Ectodermal cell (in vitro differentiated cells): ENCODE data around the gene RNF25.

Experiments
- H3K27ac ChIP-seq: 2 replicates; pipeline ENCODE4 v1.7.0; 2013; ENCODE audit warnings: mild to moderate bottlenecking, low read depth, low read length; ENCODE audit not compliant: insufficient read depth, poor library complexity, severe bottlenecking
- H3K27me3 ChIP-seq: 2 replicates; pipeline ENCODE4 v1.7.0; 2013; ENCODE audit warnings: mild to moderate bottlenecking, low read length; ENCODE audit not compliant: insufficient read depth, control insufficient read depth, poor library complexity, severe bottlenecking
- H3K36me3 ChIP-seq: one replicate; pipeline ENCODE4 v1.7.0; 2013; ENCODE audit warnings: low read length; ENCODE audit not compliant: control insufficient read depth, insufficient read depth
- H3K4me1 ChIP-seq: one replicate; pipeline ENCODE4 v1.7.0; 2013; ENCODE audit warnings: low read length; ENCODE audit not compliant: control insufficient read depth, insufficient read depth
- H3K4me3 ChIP-seq: 2 replicates; pipeline ENCODE4 v1.7.0; 2013; ENCODE audit warnings: low read depth, low read length, control low read depth; ENCODE audit not compliant: insufficient read depth
- H3K9me3 ChIP-seq: 2 replicates; pipeline ENCODE4 v1.7.0; 2013; ENCODE audit warnings: mild to moderate bottlenecking, low read length, moderate library complexity; ENCODE audit not compliant: control insufficient read depth
- WGBS, 2 experiments: methylation state at CpG; one replicate each; pipeline ENCODE4 v1.1.7; 2013; ENCODE audit warnings: missing lambda C conversion rate in 2 of 2; 5-methylcytosine and 5-hydroxymethylcytosine counted together

Gene RNF25

DNA sequence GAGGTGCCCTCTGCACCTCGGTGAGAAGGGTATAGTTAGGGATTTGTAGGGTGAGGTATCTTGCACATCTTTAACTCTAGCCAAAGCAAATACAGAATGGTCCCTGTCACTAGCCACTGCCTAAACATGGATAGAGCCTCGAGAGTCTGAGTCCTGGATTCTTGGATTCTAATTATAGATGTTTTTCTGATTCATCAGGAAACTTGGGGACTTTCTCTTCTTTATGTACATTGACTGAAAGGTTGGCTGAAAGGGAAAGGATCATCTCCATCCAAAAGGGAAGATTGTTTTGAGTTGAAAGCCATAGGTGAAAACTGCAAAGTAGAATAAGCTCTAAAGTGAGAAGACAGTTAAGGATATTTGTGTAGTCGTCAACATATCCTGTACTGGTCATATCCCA lies 8.3 kb upstream of the RNF25 start:
- peaks cover 12% of the 10 kb centered on the region for H3K36me3 ChIP-seq
- no peak overlapping the region for H3K27ac ChIP-seq
- H3K27me3 ChIP-seq = no peaks in the 10 kb centered on the region
- 96 to 100% methylated on average over 3 of the region's 3 CpGs for WGBS, 2 experiments
- H3K4me1 ChIP-seq = no peaks in the 10 kb centered on the region
- H3K4me3 ChIP-seq = no peak overlapping the region
- no peaks in the 10 kb centered on the region for H3K9me3 ChIP-seq

GRCh38 chr2:218679119-218679518 lies 7.3 kb upstream of the RNF25 start:
- H3K27ac ChIP-seq = no peak overlapping the region
- no peaks in the 10 kb centered on the region for H3K4me1 ChIP-seq
- 91 to 94% methylated on average over 4 of the region's 4 CpGs for WGBS, 2 experiments
- no peaks in the 10 kb centered on the region for H3K27me3 ChIP-seq
- H3K4me3 ChIP-seq = no peak overlapping the region
- no peaks in the 10 kb centered on the region for H3K9me3 ChIP-seq
- peaks cover 5% of the 10 kb centered on the region for H3K36me3 ChIP-seq

GRCh38 chr2:218671097-218671653 lies 627 bp downstream of the RNF25 start:
- Histone ChIP-seq H3K27ac (peak overlapping the region; percentile 63), H3K4me1 (peaks cover 3% of the 10 kb centered on the region), H3K27me3 (no peaks in the 10 kb centered on the region), H3K36me3 (peaks cover 8% of the 10 kb centered on the region), H3K9me3 (no peaks in the 10 kb centered on the region), H3K4me3 (peak overlapping the region; percentile 90)
- WGBS, 2 experiments = 46 to 48% methylated on average over 12 of the region's 12 CpGs

- Histone ChIP-seq H3K27me3 (no peaks in the 10 kb centered on the region), H3K36me3 (peaks cover 40% of the 10 kb centered on the region), H3K4me3 (no peak overlapping the region), H3K4me1 (peaks cover 4% of the 10 kb centered on the region), H3K9me3 (no peaks in the 10 kb centered on the region), H3K27ac (no peak overlapping the region)
- WGBS, 2 experiments = 95 to 97% methylated on average over 7 of the region's 7 CpGs
Measured at GRCh38 chr2:218664653-218665052, 7.1 kb downstream of the RNF25 start.

DNA sequence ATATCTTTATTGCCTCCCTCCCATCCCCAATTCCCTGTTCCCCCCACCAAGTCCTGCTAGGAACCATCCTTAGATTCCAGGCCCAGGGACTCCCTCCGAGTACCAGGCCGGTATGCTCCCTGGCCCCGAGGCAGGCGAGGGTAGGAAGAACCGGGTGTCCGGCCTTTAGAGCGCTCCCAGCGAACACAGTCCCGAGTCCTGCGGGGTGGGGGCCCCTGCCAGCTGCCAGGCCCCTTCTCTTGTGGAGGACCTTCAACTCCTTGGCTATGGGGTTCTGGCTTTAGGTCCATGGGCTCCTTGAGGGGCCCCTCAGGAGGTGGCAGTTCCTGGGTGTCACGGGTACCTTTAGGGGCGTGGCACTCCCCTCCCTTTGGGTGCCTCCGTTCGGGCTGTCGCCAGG lies 7.9 kb downstream of the RNF25 start:
- no peaks in the 10 kb centered on the region for H3K9me3 ChIP-seq
- peaks cover 4% of the 10 kb centered on the region for H3K4me1 ChIP-seq
- 94 to 95% methylated on average over 15 of the region's 15 CpGs for WGBS, 2 experiments
- no peak overlapping the region for H3K4me3 ChIP-seq
- no peak overlapping the region for H3K27ac ChIP-seq
- peaks cover 40% of the 10 kb centered on the region for H3K36me3 ChIP-seq
- no peaks in the 10 kb centered on the region for H3K27me3 ChIP-seq

- Histone ChIP-seq H3K9me3 (no peaks in the 10 kb centered on the region), H3K4me1 (peaks cover 4% of the 10 kb centered on the region), H3K36me3 (peaks cover 40% of the 10 kb centered on the region), H3K27me3 (no peaks in the 10 kb centered on the region), H3K4me3 (no peak overlapping the region), H3K27ac (no peak overlapping the region)
- 94 to 97% methylated on average over 10 of the region's 10 CpGs for WGBS, 2 experiments
Measured at GRCh38 chr2:218662827-218663226, 9.0 kb downstream of the RNF25 start.

DNA sequence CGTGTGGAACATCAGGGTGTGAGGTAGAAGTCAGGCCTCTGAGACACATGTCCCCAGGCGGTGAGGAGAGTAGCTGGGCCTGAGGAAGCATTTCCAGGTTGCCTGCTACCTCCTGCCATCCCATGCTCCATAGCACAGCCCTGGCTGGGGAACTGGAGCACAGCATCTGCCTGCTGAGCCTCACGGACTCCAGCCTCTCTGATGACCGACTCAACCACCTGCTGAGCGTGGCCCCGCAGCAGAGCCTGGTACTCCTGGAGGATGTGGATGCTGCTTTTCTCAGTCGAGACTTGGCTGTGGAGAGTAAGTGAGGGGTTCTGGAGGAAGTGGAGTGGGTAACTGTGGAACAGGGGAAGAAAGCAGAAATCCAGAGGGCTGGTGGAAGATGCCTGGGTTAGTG lies 9.4 kb downstream of the RNF25 start:
- Histone ChIP-seq H3K36me3 (peaks cover 38% of the 10 kb centered on the region), H3K4me1 (peaks cover 4% of the 10 kb centered on the region), H3K27ac (no peak overlapping the region), H3K4me3 (no peak overlapping the region), H3K27me3 (no peaks in the 10 kb centered on the region), H3K9me3 (no peaks in the 10 kb centered on the region)
- 94% methylated on average over 7 of the region's 7 CpGs for WGBS, 2 experiments

DNA sequence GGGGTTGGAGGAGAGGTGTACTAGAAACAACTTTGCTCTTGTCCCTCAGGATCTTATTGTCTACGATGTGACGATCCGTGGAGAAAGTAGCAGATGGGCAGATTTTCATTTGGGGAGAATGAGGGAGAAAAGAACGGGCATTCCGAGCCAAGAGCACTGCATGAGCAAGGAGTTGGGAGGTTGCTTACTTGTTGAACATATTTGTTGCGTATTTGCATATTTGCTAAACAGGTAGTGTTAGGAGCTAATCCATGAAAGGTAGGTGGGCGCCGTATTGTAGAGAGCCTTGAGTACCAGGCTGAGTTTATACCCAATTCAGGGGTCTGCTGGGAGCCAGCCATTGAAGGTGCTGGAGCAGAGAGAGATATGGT lies 11.8 kb downstream of the RNF25 start:
- peaks cover 45% of the 10 kb centered on the region for H3K36me3 ChIP-seq
- H3K4me1 ChIP-seq = peaks cover 4% of the 10 kb centered on the region
- WGBS, 2 experiments = 34 to 37% methylated on average over 8 of the region's 8 CpGs
- H3K27ac ChIP-seq = no peak overlapping the region
- no peaks in the 10 kb centered on the region for H3K27me3 ChIP-seq
- H3K9me3 ChIP-seq = no peaks in the 10 kb centered on the region
- H3K4me3 ChIP-seq = peak overlapping the region; percentile 80

GRCh38 chr2:218659258-218659987 lies 12.4 kb downstream of the RNF25 start, which contains the start of the genes BCS1L and ZNF142:
TSS of gene BCS1L (plus strand) at chr2:218659683. CDS start at chr2:218660988, 1,305 bp downstream.
TSS of gene ZNF142 (minus strand) at chr2:218659623. CDS start at chr2:218656429, 3,194 bp downstream.
- Histone ChIP-seq H3K27ac (peak within 1 kb of the TSS; percentile 2), H3K4me1 (peaks cover 4% of the 10 kb centered on the region), H3K4me3 (peak within 1 kb of the TSS; percentile 80), H3K36me3 (peaks cover 45% of the 10 kb centered on the region), H3K27me3 (no peaks in the 10 kb centered on the region), H3K9me3 (no peaks in the 10 kb centered on the region)
- WGBS, 2 experiments = 1% methylated on average over 48 to 49 of the region's 49 CpGs

DNA sequence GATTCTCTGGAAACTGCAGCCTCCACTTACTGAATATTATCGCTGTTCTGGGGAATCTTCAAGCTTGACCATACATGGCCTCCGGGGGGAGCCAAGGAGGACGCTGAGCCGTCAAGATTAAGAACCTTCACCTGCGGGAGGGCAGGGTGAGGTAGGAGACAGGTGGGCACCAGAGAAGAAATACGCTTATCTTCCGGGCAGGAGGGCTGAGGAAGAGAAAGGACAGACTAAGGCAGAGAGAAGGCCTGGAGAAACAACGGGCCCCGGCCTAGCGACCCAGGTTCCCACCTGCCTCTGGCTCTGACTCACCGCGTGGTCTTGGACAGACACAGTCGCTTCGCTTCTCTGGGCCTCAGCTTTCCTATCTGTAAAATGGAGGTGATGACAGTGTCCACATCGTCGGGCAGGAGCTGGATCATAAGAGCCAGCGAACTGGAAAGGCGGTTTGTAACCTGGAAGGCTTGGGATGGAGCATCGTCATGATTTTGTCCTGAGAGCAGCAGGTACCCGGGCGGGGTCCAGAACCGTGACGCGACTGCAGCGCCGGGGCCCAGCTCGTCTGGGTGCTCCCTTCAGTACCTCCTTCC lies 13.0 kb downstream of the RNF25 start:
- H3K27ac ChIP-seq = peak overlapping the region; percentile 2
- peaks cover 4% of the 10 kb centered on the region for H3K4me1 ChIP-seq
- peak overlapping the region; percentile 80 for H3K4me3 ChIP-seq
- peaks cover 45% of the 10 kb centered on the region for H3K36me3 ChIP-seq
- no peaks in the 10 kb centered on the region for H3K9me3 ChIP-seq
- H3K27me3 ChIP-seq = no peaks in the 10 kb centered on the region
- 2% methylated on average over 27 of the region's 27 CpGs for WGBS, 2 experiments
